Measurements from ENCODE around the gene MACROD2.
"Not testable (repeated sequence)": the region's sequence is repeated elsewhere in the genome, so short reads cannot be mapped to it uniquely, and the experiment has no call there.

The MACROD2 gene

GRCh38 chr20:14921513-14921912, 926.2 kb downstream of the MACROD2 start:
- no peak for DNase-seq (ENCODE audit: insufficient read length, low spot score)
- FAIRE-seq, result no peak

GRCh38 chr20:14922503-14923267, 927.4 kb downstream of the MACROD2 start:
- FAIRE-seq (no peak), DNase-seq (ENCODE audit: insufficient read length, low spot score) (no peak)

GRCh38 chr20:14924433-14924832, 929.1 kb downstream of the MACROD2 start:
- no peak for FAIRE-seq
- DNase-seq (ENCODE audit: insufficient read length, low spot score), result no peak

DNA sequence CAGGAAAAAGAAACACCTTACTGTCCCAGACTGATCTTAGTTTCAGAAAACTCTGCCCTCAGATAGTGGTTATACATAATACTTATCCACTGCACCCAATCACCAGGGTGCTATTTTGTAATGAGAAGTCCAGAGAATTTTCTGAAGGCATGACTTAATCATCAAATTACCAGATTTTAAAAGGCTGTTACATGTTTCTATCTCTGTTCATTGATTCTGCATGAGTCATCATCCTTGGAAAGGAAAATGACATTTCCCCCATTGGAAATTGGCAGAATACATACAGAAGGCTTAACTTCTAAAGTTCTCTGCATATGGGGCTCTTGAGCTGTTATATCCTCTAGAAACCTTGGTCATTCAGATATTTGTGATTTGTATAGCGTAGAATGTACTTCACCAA, 930.0 kb downstream of the MACROD2 start:
- DNase-seq (ENCODE audit: insufficient read length, low spot score) (no peak), FAIRE-seq (no peak)

- DNase-seq (ENCODE audit: insufficient read length, low spot score); FAIRE-seq: not testable (repeated sequence)
These were observed 931.1 kb downstream of the MACROD2 start for GRCh38 chr20:14926436-14926835.

DNA sequence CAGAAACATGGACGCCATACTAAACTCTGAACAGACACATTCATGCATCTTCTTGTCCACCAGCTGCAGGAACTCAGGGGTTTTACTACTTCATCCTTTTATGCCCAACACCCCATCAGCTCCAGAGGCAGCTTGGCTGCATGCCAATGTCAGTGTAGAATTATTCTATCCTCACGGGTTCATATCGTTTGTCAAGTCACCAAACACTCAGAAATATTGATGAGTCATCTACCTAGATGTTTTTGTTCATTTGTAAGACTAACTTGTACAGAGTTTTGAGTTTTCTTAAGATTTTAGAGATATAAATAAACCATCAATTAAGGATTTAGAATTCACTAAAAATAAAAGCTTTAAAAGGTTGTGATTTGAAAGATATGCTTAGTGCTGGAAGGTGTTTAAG, 932.8 kb downstream of the MACROD2 start:
- no peak for DNase-seq (ENCODE audit: insufficient read length, low spot score)

GRCh38 chr20:14929388-14929787, 934.1 kb downstream of the MACROD2 start:
- FAIRE-seq, result no peak
- DNase-seq (ENCODE audit: insufficient read length, low spot score), result no peak

More for the DNA sequence above, 932.8 kb downstream of the MACROD2 start:
- no peak for FAIRE-seq

DNA sequence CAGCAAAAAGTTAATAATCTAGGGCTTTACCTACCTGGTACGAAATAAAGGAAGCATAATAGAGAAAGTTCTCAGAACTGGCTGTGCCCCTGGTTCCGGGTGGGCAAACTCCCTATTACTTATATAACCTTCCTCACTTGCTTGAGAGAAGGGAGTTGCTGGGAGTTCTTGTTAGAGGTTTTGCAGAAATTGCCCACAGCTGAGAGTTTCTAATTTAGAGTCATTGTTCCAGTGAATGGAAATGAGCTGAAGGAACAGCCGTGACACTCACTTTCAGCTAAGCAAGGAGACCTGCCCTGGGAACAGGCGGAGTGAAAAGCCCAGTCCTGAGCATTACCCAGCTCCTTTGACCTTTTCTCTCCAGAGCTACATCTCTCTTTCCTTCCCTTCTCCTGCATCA, 936.7 kb downstream of the MACROD2 start:
- FAIRE-seq (no peak), DNase-seq (ENCODE audit: insufficient read length, low spot score) (no peak)

DNA sequence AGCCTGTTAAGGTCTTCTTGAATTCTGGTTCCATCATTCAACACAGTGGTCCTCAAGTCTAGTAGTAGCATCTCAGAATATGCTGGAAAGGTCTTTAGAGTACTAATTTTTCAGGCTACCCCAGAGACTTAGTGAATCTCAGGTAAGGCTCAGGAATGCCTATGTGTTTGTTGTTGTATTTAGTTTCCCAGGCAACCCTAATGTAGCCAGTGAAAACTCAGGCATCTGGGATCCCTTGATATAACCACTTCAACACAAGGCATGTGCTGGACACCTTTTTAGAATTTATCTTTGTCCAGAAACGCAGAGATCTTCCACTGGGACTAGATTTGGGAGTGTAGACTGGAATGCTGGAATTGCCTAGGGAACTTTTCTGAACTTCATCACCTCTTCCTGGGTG, 940.0 kb downstream of the MACROD2 start:
- DNase-seq (ENCODE audit: insufficient read length, low spot score) (no peak), FAIRE-seq (no peak)

GRCh38 chr20:14937021-14937420, 941.7 kb downstream of the MACROD2 start:
- FAIRE-seq, result no peak
- DNase-seq (ENCODE audit: insufficient read length, low spot score), result no peak

DNA sequence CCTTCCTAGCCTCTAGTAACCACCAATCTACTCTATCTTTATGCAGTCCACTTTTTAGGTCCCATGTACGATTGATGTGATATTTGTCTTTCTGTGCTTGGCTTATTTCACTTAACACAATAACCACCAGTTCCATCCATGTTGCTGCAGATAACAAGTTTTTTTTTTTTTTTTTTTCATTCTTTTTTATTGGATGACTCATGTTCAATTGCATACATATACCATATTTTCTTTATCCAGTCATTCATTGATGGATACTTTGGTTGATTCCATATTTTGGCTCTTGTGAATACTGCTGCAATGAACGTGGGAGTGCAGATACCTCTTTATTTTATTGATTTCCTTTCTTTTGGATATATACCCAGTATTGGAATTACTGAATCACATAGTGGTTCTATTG, 942.5 kb downstream of the MACROD2 start:
- no peak for FAIRE-seq
- no peak for DNase-seq (ENCODE audit: insufficient read length, low spot score)

GRCh38 chr20:14947536-14947935, 952.2 kb downstream of the MACROD2 start:
- DNase-seq (ENCODE audit: insufficient read length, low spot score) (no peak), FAIRE-seq (no peak)

- no peak for DNase-seq (ENCODE audit: insufficient read length, low spot score)
- FAIRE-seq, result no peak
These were observed 952.6 kb downstream of the MACROD2 start for GRCh38 chr20:14947946-14948345.

DNA sequence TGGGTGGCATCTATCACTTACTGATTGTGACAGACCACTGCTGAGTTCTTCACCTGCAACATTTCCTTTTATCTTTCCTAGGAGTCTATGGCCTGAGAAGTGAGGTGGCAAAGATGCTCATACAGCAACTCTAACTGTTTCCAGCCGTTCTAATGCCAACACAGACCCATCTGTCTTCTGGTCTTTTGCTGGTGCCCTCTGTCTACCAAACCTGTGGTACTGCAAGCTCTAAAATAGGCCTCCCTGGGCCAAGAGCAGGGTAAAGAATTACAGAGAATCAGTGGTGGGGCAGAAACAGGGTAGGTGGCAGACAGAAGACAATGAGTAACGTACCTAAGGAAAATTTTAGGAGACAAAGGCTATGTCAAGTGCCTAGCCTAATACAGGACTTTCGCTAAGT, 953.1 kb downstream of the MACROD2 start:
- no peak for DNase-seq (ENCODE audit: insufficient read length, low spot score)
- FAIRE-seq, result no peak

- FAIRE-seq (no peak), DNase-seq (ENCODE audit: insufficient read length, low spot score) (no peak)
These were observed 955.3 kb downstream of the MACROD2 start for GRCh38 chr20:14950633-14951032.

DNA sequence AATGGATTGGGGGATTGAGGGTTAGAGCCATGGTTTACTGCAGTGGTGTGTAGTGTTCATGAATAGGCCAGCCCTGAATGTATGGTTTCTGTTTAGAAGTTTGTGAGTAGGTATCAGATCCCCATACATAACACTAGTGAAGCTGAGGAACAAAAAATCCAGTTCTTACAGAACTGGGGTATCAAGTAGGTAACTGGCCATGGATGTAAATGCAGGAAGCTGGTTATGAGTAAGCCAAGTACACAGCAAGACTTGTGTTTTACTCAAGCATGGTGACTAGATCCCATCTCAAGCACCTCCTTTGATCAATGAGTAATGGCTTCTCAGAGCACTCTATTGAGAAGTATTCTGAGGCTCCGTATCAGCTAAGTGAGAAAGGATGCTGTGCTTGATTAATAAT, 955.8 kb downstream of the MACROD2 start:
- DNase-seq (ENCODE audit: insufficient read length, low spot score), result no peak
- FAIRE-seq, result no peak

GRCh38 chr20:14951707-14952418, 956.5 kb downstream of the MACROD2 start:
- no peak for FAIRE-seq

GRCh38 chr20:14953736-14954135, 958.4 kb downstream of the MACROD2 start:
- FAIRE-seq, result no peak
- no peak for DNase-seq (ENCODE audit: insufficient read length, low spot score)

More at GRCh38 chr20:14951707-14952418, 956.5 kb downstream of the MACROD2 start:
- DNase-seq (ENCODE audit: insufficient read length, low spot score), result no peak

DNA sequence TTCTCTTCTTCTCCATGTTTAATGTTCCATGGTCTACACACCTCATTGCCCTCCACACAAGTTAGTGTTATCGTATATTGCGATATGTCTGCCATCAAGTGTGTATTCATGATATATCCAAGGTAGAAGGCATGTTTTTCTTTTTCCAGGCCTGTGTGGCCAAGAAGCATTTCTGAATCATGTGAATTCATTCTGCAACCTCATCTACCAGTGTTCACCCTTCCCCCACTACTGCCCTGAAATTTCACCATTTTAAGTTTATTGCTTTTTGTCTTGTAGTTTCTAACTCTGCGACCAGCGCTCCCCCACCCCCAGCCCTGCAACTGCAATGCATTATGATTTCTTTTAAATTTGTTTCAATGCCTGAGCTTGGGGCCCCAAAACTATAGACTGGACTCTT, 960.1 kb downstream of the MACROD2 start:
- DNase-seq (ENCODE audit: insufficient read length, low spot score) (no peak), FAIRE-seq (no peak)

DNA sequence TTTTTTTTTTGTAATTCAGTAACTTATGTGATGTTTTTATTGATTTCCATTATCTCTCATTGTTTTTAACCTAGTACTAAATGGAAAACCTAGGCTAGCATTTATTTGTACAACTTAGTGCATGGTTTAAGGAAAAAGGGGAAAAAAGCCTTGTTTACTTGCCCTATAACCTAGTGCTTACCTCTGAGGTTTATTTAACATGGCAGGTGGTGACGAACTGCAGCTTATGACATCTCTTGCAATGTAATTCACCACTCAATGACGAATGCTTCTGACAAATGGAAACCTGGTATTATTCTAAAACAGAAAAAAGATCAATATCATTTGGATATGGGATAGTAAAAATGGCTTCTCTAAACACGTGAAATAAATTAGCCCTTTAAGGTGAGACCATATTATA, 960.7 kb downstream of the MACROD2 start:
- FAIRE-seq (no peak), DNase-seq (ENCODE audit: insufficient read length, low spot score) (no peak)

GRCh38 chr20:14956538-14956937, 961.2 kb downstream of the MACROD2 start:
- DNase-seq (ENCODE audit: insufficient read length, low spot score) (no peak), FAIRE-seq (no peak)

DNA sequence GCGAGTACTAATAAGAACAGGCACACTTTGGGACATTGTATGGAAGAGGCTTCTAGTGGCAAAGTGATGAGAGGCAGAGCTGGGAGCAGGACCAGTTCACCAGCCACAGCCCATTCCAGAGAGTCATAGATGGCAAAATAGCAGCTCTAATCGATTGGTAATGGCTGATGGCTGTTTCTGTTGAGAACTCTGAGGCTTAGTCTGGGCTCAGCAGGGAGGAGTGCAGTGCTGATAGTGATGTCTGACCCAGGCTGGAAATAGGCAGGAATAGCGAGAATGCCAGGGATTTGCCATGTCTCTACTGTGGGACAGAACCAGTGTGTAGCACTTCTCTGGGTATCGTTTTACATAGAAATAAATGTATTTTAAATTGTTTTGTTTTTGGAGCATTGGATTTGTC, 962.1 kb downstream of the MACROD2 start:
- no peak for FAIRE-seq
- DNase-seq (ENCODE audit: insufficient read length, low spot score), result no peak

Measured in GM19239 (cell line).